MM.1S (cell line): ENCODE results near the gene POLD4.

Source experiments
- DNase-seq: peaks from one replicate; pipeline ENCODE4 v3.0.0-alpha.2; 2015
- H2AFZ ChIP-seq: fragments of 300-600 bp; sonication (generic); 2 replicates; pipeline ENCODE4 v1.6.0; 2016; ENCODE audit warnings: antibody characterized with exemption, low read length
- H3F3A ChIP-seq: fragments of 300-600 bp; sonication (generic); 2 replicates; pipeline ENCODE4 v1.6.1; 2016; ENCODE audit warnings: mild to moderate bottlenecking, antibody characterized with exemption, low read length, moderate library complexity, mixed read lengths; ENCODE audit not compliant: insufficient read depth
- H3K27ac ChIP-seq: fragments of 300-600 bp; sonication (generic); 2 replicates; pipeline ENCODE4 v1.5.1; 2016; ENCODE audit warnings: mild to moderate bottlenecking, low read length
- H3K27me3 ChIP-seq: fragments of 300-600 bp; sonication (generic); replicated peaks from 2 replicates; pipeline ENCODE4 v1.6.0; 2016; ENCODE audit warnings: low read length; ENCODE audit not compliant: insufficient read depth
- H3K36me3 ChIP-seq: fragments of 300-600 bp; sonication (generic); replicated peaks from 2 replicates; pipeline ENCODE4 v1.6.1; 2016; ENCODE audit warnings: mild to moderate bottlenecking, low read length, mixed read lengths; ENCODE audit not compliant: insufficient read depth
- H3K4me1 ChIP-seq: fragments of 300-600 bp; sonication (generic); 2 replicates; pipeline ENCODE4 v1.6.1; 2016; ENCODE audit warnings: low read length, mixed read lengths
- H3K4me2 ChIP-seq: fragments of 300-600 bp; sonication (generic); 2 replicates; pipeline ENCODE4 v1.6.0; 2016; ENCODE audit warnings: low read depth, low read length
- H3K4me3 ChIP-seq: fragments of 300-600 bp; sonication (generic); 2 replicates; pipeline ENCODE4 v1.5.1; 2016; ENCODE audit warnings: low read length, mixed read lengths
- H3K79me2 ChIP-seq: fragments of 300-600 bp; sonication (generic); 2 replicates; pipeline ENCODE4 v1.6.1; 2016; ENCODE audit warnings: mixed run types, low read length, mixed read lengths
- H3K9ac ChIP-seq: fragments of 300-600 bp; sonication (generic); 2 replicates; pipeline ENCODE4 v1.6.1; 2016; ENCODE audit warnings: low read length, mixed read lengths
- H3K9me2 ChIP-seq: fragments of 300-600 bp; sonication (generic); replicated peaks from 2 replicates; pipeline ENCODE4 v1.6.1; 2016; ENCODE audit warnings: mild to moderate bottlenecking, low read length, mixed read lengths; ENCODE audit not compliant: insufficient read depth
- H3K9me3 ChIP-seq: fragments of 300-600 bp; sonication (generic); replicated peaks from 2 replicates; pipeline ENCODE4 v1.6.1; 2016; ENCODE audit warnings: mild to moderate bottlenecking, low read length, mixed read lengths; ENCODE audit not compliant: insufficient read depth
- H4K20me1 ChIP-seq: fragments of 300-600 bp; sonication (generic); 2 replicates; pipeline ENCODE4 v1.6.1; 2016; ENCODE audit warnings: mild to moderate bottlenecking, low read length, moderate library complexity, mixed read lengths; ENCODE audit not compliant: insufficient read depth
- CTCF ChIP-seq: fragments of 300-600 bp; sonication (generic); IDR thresholded peaks from 2 replicates; pipeline ENCODE4 v1.5.1; 2016; ENCODE audit warnings: antibody characterized with exemption, low read length, mixed read lengths
- EZH2 ChIP-seq: fragments of 300-600 bp; sonication (generic); optimal IDR thresholded peaks from 2 replicates; pipeline ENCODE3; 2017; ENCODE audit warnings: low read depth, mild to moderate bottlenecking, antibody characterized with exemption, low read length, mixed read lengths
- EZH2phosphoT487 ChIP-seq: fragments of 300-600 bp; sonication (generic); IDR thresholded peaks from 2 replicates; pipeline ENCODE4 v1.6.1; 2018; ENCODE audit warnings: antibody characterized with exemption, low read length

The POLD4 gene

GRCh38 chr11:67387069-67387468, 33.7 kb upstream of the POLD4 start:
- TF ChIP-seq EZH2phosphoT487 (no peak), EZH2 (no peak)
- H3K4me3 ChIP-seq, result no peak overlapping the region
- H3K4me2 ChIP-seq, result no peak overlapping the region
- DNase-seq, result no peak
- no peak overlapping the region for H3K9ac ChIP-seq
- H4K20me1 ChIP-seq, result no peaks in the 10 kb centered on the region
- no peaks in the 10 kb centered on the region for H3K9me2 ChIP-seq
- peaks cover 12% of the 10 kb centered on the region; the same call in 1 of the 2 replicates for H3F3A ChIP-seq
- H3K36me3 ChIP-seq, result no peaks in the 10 kb centered on the region
- H3K9me3 ChIP-seq, result no peaks in the 10 kb centered on the region
- H2AFZ ChIP-seq, result no peak overlapping the region
- no peak overlapping the region for H3K27ac ChIP-seq
- peaks cover 14% of the 10 kb centered on the region for H3K79me2 ChIP-seq
- peaks cover 6% of the 10 kb centered on the region; the same call in 1 of the 2 replicates for H3K27me3 ChIP-seq
- peaks cover 10% of the 10 kb centered on the region for H3K4me1 ChIP-seq

GRCh38 chr11:67384851-67385366, 31.6 kb upstream of the POLD4 start:
- H3K9me3 ChIP-seq, result no peaks in the 10 kb centered on the region
- TF ChIP-seq CTCF (no peak), EZH2phosphoT487 (no peak), EZH2 (no peak)
- peaks cover 18% of the 10 kb centered on the region for H3K4me1 ChIP-seq
- H3K9ac ChIP-seq, result no peak overlapping the region
- H3K79me2 ChIP-seq, result peaks cover 3% of the 10 kb centered on the region; the same call in 1 of the 2 replicates
- H3K36me3 ChIP-seq, result no peaks in the 10 kb centered on the region
- no peak overlapping the region for H3K4me3 ChIP-seq
- H4K20me1 ChIP-seq, result no peaks in the 10 kb centered on the region
- no peak overlapping the region for H2AFZ ChIP-seq
- H3K27ac ChIP-seq, result no peak overlapping the region
- 0 out of 2 replicates have a peak, but pooled peaks cover 4% of the 10 kb centered on the region for H3F3A ChIP-seq
- H3K27me3 ChIP-seq, result peaks cover 6% of the 10 kb centered on the region; the same call in 1 of the 2 replicates
- no peak overlapping the region for H3K4me2 ChIP-seq
- DNase-seq, result no peak
- no peaks in the 10 kb centered on the region for H3K9me2 ChIP-seq

GRCh38 chr11:67382276-67383136, 29.2 kb upstream of the POLD4 start:
- no peaks in the 10 kb centered on the region for H3K79me2 ChIP-seq
- H3K4me3 ChIP-seq, result no peak overlapping the region
- H3K27ac ChIP-seq, result no peak overlapping the region
- 0 out of 2 replicates have a peak overlapping the region, but pooled peaks have one; percentile 51 for H2AFZ ChIP-seq
- H3K9me3 ChIP-seq, result no peaks in the 10 kb centered on the region
- H3K36me3 ChIP-seq, result no peaks in the 10 kb centered on the region
- peaks cover 6% of the 10 kb centered on the region; the same call in 1 of the 2 replicates for H3K27me3 ChIP-seq
- no peaks in the 10 kb centered on the region for H4K20me1 ChIP-seq
- H3K4me2 ChIP-seq, result no peak overlapping the region
- DNase-seq, result peak; percentile 71
- H3F3A ChIP-seq, result no peaks in the 10 kb centered on the region
- H3K9me2 ChIP-seq, result no peaks in the 10 kb centered on the region
- H3K9ac ChIP-seq, result no peak overlapping the region
- peaks cover 13% of the 10 kb centered on the region for H3K4me1 ChIP-seq
- TF ChIP-seq CTCF (peak; percentile 98), EZH2 (no peak), EZH2phosphoT487 (no peak)
